ENCODE measurements around the gene PF4V1.

The PF4V1 gene

DNA sequence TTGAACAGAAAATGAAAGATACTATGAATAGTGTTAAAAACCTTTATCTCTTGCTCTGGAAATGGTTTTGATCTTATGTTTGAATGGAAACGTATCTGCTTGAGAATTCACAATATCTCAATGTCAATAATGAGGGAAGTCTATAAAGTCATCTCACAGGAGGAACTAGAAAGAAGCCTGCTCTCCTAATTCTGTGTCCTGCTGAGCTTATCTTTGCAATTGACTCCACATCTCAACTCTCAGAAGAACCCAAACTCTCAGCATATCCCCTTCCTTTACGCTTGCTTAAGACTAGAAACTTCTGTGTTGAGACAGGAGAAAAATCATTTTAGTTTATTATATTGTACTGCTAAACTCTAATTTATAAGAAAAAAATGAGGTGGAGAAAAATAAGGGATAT is 8.3 kb upstream of the PF4V1 start:
- H4K20me1 ChIP-seq (ENCODE audit: insufficient read depth, low read length): no peaks in the 10 kb centered on the region
- H3K9ac ChIP-seq (ENCODE audit: low read length): no peak overlapping the region
- no peaks in the 10 kb centered on the region for H3K4me1 ChIP-seq (ENCODE audit: insufficient read depth, low read length, severe bottlenecking)
- no peak overlapping the region for H2AFZ ChIP-seq (ENCODE audit: low read length)
- no peak for TF ChIP-seq EZH2 (IDR thresholded peaks at IDR 0.05; ENCODE audit: borderline replicate concordance, low read length)
- TF ChIP-seq, protein P1, sequence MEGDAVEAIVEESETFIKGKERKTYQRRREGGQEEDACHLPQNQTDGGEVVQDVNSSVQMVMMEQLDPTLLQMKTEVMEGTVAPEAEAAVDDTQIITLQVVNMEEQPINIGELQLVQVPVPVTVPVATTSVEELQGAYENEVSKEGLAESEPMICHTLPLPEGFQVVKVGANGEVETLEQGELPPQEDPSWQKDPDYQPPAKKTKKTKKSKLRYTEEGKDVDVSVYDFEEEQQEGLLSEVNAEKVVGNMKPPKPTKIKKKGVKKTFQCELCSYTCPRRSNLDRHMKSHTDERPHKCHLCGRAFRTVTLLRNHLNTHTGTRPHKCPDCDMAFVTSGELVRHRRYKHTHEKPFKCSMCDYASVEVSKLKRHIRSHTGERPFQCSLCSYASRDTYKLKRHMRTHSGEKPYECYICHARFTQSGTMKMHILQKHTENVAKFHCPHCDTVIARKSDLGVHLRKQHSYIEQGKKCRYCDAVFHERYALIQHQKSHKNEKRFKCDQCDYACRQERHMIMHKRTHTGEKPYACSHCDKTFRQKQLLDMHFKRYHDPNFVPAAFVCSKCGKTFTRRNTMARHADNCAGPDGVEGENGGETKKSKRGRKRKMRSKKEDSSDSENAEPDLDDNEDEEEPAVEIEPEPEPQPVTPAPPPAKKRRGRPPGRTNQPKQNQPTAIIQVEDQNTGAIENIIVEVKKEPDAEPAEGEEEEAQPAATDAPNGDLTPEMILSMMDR (IDR thresholded peaks at IDR 0.05; ENCODE audit: low read length): no peak
- no peaks in the 10 kb centered on the region for H3K9me2 ChIP-seq (ENCODE audit: low read depth, low read length)
- H3K4me2 ChIP-seq (ENCODE audit: low read length): no peak overlapping the region
- no peaks in the 10 kb centered on the region for H3K9me3 ChIP-seq (ENCODE audit: low read length)
- H3F3A ChIP-seq (ENCODE audit: insufficient read depth, low read length): no peaks in the 10 kb centered on the region
- H3K4me3 ChIP-seq (ENCODE audit: low read depth, low read length, poor library complexity, severe bottlenecking): no peak overlapping the region
- no peaks in the 10 kb centered on the region for H3K27me3 ChIP-seq (ENCODE audit: insufficient read depth, low read length)
- no peak overlapping the region for H3K27ac ChIP-seq (ENCODE audit: low read depth, low read length, poor library complexity, severe bottlenecking)
- no peaks in the 10 kb centered on the region for H3K36me3 ChIP-seq (ENCODE audit: insufficient read depth, low read length)
- no peaks in the 10 kb centered on the region for H3K79me2 ChIP-seq (ENCODE audit: insufficient read depth, low read length)

DNA sequence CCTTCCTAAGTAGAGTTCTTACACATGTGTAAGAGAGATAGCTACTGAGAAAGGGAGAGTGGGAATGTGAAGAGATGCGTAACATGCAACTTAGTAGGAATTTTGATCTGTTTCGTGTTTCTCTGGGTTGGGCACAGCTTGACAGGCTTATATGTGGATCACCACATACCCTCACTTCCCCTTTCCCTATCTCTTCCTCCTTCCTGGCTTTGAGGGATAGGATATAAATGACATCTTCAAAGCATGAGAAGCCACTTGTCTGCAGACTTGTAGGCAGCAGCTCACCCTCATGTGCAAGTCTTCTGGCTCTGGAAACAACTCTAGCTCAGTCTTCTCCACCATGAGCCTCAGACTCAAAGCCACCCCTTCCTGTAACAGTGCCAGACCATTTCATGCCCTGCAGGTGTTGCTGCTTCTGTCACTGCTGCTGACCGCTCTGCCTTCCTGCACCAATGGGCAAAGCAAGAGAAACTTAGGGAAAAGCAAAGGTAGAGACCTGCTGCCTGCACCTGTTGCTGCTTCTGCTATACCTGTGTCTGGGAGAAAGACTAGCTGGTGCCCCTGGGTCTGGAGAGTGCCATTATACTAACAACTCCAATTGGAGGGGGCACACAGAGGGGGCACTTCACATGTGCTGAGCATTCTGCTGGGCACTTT is 5.4 kb upstream of the PF4V1 start:
- Histone ChIP-seq H3K79me2 (ENCODE audit: insufficient read depth, low read length) (no peaks in the 10 kb centered on the region), H3K9me3 (ENCODE audit: low read length) (no peaks in the 10 kb centered on the region), H3F3A (ENCODE audit: insufficient read depth, low read length) (no peaks in the 10 kb centered on the region), H2AFZ (ENCODE audit: low read length) (no peak overlapping the region), H3K36me3 (ENCODE audit: insufficient read depth, low read length) (no peaks in the 10 kb centered on the region), H3K4me1 (ENCODE audit: insufficient read depth, low read length, severe bottlenecking) (no peaks in the 10 kb centered on the region), H3K9me2 (ENCODE audit: low read depth, low read length) (no peaks in the 10 kb centered on the region), H3K4me3 (ENCODE audit: low read depth, low read length, poor library complexity, severe bottlenecking) (no peak overlapping the region), H3K4me2 (ENCODE audit: low read length) (no peak overlapping the region), H3K27ac (ENCODE audit: low read depth, low read length, poor library complexity, severe bottlenecking) (no peak overlapping the region), H3K9ac (ENCODE audit: low read length) (no peak overlapping the region), H3K27me3 (ENCODE audit: insufficient read depth, low read length) (no peaks in the 10 kb centered on the region), H4K20me1 (ENCODE audit: insufficient read depth, low read length) (no peaks in the 10 kb centered on the region)
- TF ChIP-seq EZH2 (IDR thresholded peaks at IDR 0.05; ENCODE audit: borderline replicate concordance, low read length): no peak
- TF ChIP-seq, protein P1 (IDR thresholded peaks at IDR 0.05; ENCODE audit: low read length): no peak

DNA sequence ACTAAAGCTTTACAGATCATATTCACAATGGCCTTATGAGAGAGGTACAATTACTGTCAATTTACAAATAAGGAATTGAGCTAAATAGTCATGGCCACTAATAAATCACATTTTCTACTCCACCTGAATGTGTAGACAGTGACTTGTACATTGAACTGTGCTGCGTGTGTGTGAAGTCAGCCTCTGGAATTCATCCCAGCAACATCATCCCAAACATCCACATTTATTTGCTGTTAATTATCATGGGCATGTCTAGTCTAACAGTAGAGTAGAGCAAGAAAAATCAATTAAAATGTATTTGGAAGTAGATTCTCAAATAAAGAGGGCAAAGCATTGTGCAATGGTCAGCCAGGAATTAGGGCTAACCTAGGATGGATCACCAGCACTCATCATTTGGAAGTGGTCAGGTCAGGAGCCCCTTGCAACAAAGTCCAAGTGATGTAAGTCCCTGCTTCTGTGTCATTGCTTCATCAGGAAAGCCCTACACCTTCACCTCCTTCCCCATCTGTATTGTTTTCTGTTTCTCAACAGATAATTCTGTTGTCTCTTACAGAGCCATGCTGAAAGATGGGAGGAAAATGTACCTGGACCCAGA is 4.8 kb upstream of the PF4V1 start:
- TF ChIP-seq, protein P1 (IDR thresholded peaks at IDR 0.05; ENCODE audit: low read length): no peak
- TF ChIP-seq EZH2 (IDR thresholded peaks at IDR 0.05; ENCODE audit: borderline replicate concordance, low read length): no peak
- Histone ChIP-seq H3F3A (ENCODE audit: insufficient read depth, low read length) (no peaks in the 10 kb centered on the region), H2AFZ (ENCODE audit: low read length) (no peak overlapping the region), H3K27ac (ENCODE audit: low read depth, low read length, poor library complexity, severe bottlenecking) (no peak overlapping the region), H3K4me2 (ENCODE audit: low read length) (no peak overlapping the region), H3K79me2 (ENCODE audit: insufficient read depth, low read length) (no peaks in the 10 kb centered on the region), H3K9ac (ENCODE audit: low read length) (no peak overlapping the region), H3K27me3 (ENCODE audit: insufficient read depth, low read length) (no peaks in the 10 kb centered on the region), H3K36me3 (ENCODE audit: insufficient read depth, low read length) (no peaks in the 10 kb centered on the region), H3K9me2 (ENCODE audit: low read depth, low read length) (no peaks in the 10 kb centered on the region), H3K4me3 (ENCODE audit: low read depth, low read length, poor library complexity, severe bottlenecking) (no peak overlapping the region), H4K20me1 (ENCODE audit: insufficient read depth, low read length) (no peaks in the 10 kb centered on the region), H3K9me3 (ENCODE audit: low read length) (no peaks in the 10 kb centered on the region), H3K4me1 (ENCODE audit: insufficient read depth, low read length, severe bottlenecking) (no peaks in the 10 kb centered on the region)
